IMR-90 (cell line): ENCODE data around the gene PAK6. TPM values are rescaled to one million over a fixed set of nuclear protein-coding genes. Genes with fewer than 3 reads are reported as not detected.

Source experiments
- ATAC-seq: fragments of 200-7000 bp; cut with Tn5 transposase; 2 replicates; pipeline ENCODE4 v1.9.1; 2020; ENCODE audit warnings: low read depth, mild to moderate bottlenecking, moderate library complexity
- BruUV-seq: library from RNA; stranded (reverse); fragments of 400-500 nt; replicated peaks from 2 replicates; lab custom pipeline; 2021; lab: Mats Ljungman, UMichigan
- CTCF ChIA-PET: fragments of 300-600 bp; formaldehyde crosslinking; extraction: SDS; loops from one replicate; lab custom pipeline; 2021; ENCODE audit warnings: antibody characterized with exemption; lab: Yijun Ruan, JAX
- POLR2A ChIA-PET: fragments of 300-600 bp; sonication (Branson Sonifier 250); formaldehyde crosslinking; loops from one replicate; lab custom pipeline; 2022; ENCODE audit warnings: antibody characterized with exemption; ENCODE audit not compliant: unreplicated experiment; lab: Charles Lee
- DNase-seq: peaks from one replicate; pipeline ENCODE4 v3.0.0; 2013
- H2AFZ ChIP-seq: replicated peaks from 2 replicates; pipeline ENCODE3; 2013; ENCODE audit warnings: low read length, mild to moderate bottlenecking; ENCODE audit not compliant: poor library complexity
- H2AK5ac ChIP-seq: 2 replicates; pipeline ENCODE4 v1.6.1; 2013; ENCODE audit warnings: low read depth, low read length, inconsistent platforms
- H2AK9ac ChIP-seq: replicated peaks from 2 replicates; pipeline ENCODE3; 2013; ENCODE audit warnings: mild to moderate bottlenecking, low read depth, low read length, moderate library complexity; ENCODE audit not compliant: poor library complexity
- H2BK120ac ChIP-seq: 2 replicates; pipeline ENCODE4 v1.6.1; 2013; ENCODE audit warnings: low read depth, low read length, inconsistent platforms
- H2BK15ac ChIP-seq: 3 replicates; pipeline ENCODE4 v1.6.1; 2013; ENCODE audit warnings: low read depth, low read length, inconsistent platforms
- H2BK20ac ChIP-seq: 2 replicates; pipeline ENCODE4 v1.6.1; 2013; ENCODE audit warnings: low read depth, mild to moderate bottlenecking, inconsistent platforms, low read length, moderate library complexity
- H2BK5ac ChIP-seq: 2 replicates; pipeline ENCODE4 v1.6.1; 2013; ENCODE audit warnings: mild to moderate bottlenecking, low read depth, low read length, inconsistent platforms; ENCODE audit not compliant: poor library complexity, severe bottlenecking
- H3K14ac ChIP-seq: replicated peaks from 2 replicates; pipeline ENCODE4 v1.6.1; 2013; ENCODE audit warnings: low read depth, low read length, inconsistent platforms
- H3K18ac ChIP-seq: 2 replicates; pipeline ENCODE4 v1.6.1; 2013; ENCODE audit warnings: low read depth, low read length, control low read depth
- H3K23ac ChIP-seq: 2 replicates; pipeline ENCODE4 v1.6.1; 2013; ENCODE audit warnings: low read depth, low read length, inconsistent platforms
- H3K27ac ChIP-seq: 2 replicates; pipeline ENCODE4 v1.5.1; 2013; ENCODE audit warnings: mild to moderate bottlenecking, control low read depth, low read length; ENCODE audit not compliant: insufficient read depth
- H3K27me3 ChIP-seq: 2 replicates; pipeline ENCODE4 v1.6.1; 2013; ENCODE audit warnings: low read length; ENCODE audit not compliant: control insufficient read depth, insufficient read depth
- H3K36me3 ChIP-seq: 2 replicates; pipeline ENCODE4 v1.6.1; 2013; ENCODE audit warnings: low read length, mixed read lengths; ENCODE audit not compliant: control insufficient read depth, insufficient read depth
- H3K4ac ChIP-seq: 2 replicates; pipeline ENCODE4 v1.6.1; 2013; ENCODE audit warnings: low read depth, low read length, inconsistent platforms
- H3K4me1 ChIP-seq: 2 replicates; pipeline ENCODE4 v1.6.1; 2013; ENCODE audit warnings: low read length, mixed read lengths; ENCODE audit not compliant: control insufficient read depth, insufficient read depth
- H3K4me2 ChIP-seq: 2 replicates; pipeline ENCODE4 v1.6.1; 2013; ENCODE audit warnings: low read depth, mild to moderate bottlenecking, control low read depth, low read length, moderate library complexity
- H3K4me3 ChIP-seq: 2 replicates; pipeline ENCODE4 v1.5.1; 2013; ENCODE audit warnings: low read depth, mild to moderate bottlenecking, control low read depth, low read length, moderate library complexity; ENCODE audit not compliant: insufficient read depth
- H3K56ac ChIP-seq: 2 replicates; pipeline ENCODE4 v1.6.1; 2013; ENCODE audit warnings: low read length, inconsistent platforms; ENCODE audit not compliant: insufficient read depth; ENCODE audit errors: extremely low read depth
- H3K79me1 ChIP-seq, 2 experiments: 2 replicates each; pipeline ENCODE4 v1.6.1; 2013; ENCODE audit warnings: low read length in 2 of 2, inconsistent platforms in 1 of 2, low read depth in 1 of 2
- H3K9ac ChIP-seq: 2 replicates; pipeline ENCODE4 v1.6.1; 2013; ENCODE audit warnings: low read depth, low read length, control low read depth
- H3K9me1 ChIP-seq: 2 replicates; pipeline ENCODE4 v1.6.1; 2013; ENCODE audit warnings: low read length, inconsistent platforms; ENCODE audit not compliant: insufficient read depth
- H3K9me3 ChIP-seq: 2 replicates; pipeline ENCODE4 v1.6.1; 2013; ENCODE audit warnings: low read length; ENCODE audit not compliant: control insufficient read depth, insufficient read depth
- H4K20me1 ChIP-seq: 2 replicates; pipeline ENCODE4 v1.6.1; 2013; ENCODE audit warnings: low read length, inconsistent platforms; ENCODE audit not compliant: insufficient read depth
- H4K5ac ChIP-seq: 2 replicates; pipeline ENCODE4 v1.6.1; 2013; ENCODE audit warnings: mild to moderate bottlenecking, low read depth, low read length, control low read depth
- H4K8ac ChIP-seq, 2 experiments: 2 replicates each; pipeline ENCODE4 v1.6.1; 2013; ENCODE audit warnings: low read depth in 2 of 2, low read length in 2 of 2, control low read depth in 1 of 2, inconsistent platforms in 1 of 2
- H4K91ac ChIP-seq: 2 replicates; pipeline ENCODE4 v1.6.1; 2013; ENCODE audit warnings: low read depth, low read length, inconsistent platforms; ENCODE audit not compliant: insufficient read depth
- BHLHE40 ChIP-seq: fragments of 150-350 bp; IDR thresholded peaks from 2 replicates; pipeline ENCODE4 v1.6.1; 2016; ENCODE audit warnings: mild to moderate bottlenecking, low read depth, low read length
- CEBPB ChIP-seq: IDR thresholded peaks from 2 replicates; pipeline ENCODE4 v1.6.1; 2012; ENCODE audit warnings: low read depth, low read length, improper control_type of control experiment
- CHD1 ChIP-seq: IDR thresholded peaks from 2 replicates; pipeline ENCODE4 v1.6.1; 2012; ENCODE audit warnings: low read depth, low read length, improper control_type of control experiment
- CTCF ChIP-seq: conservative IDR thresholded peaks from 2 replicates; pipeline ENCODE4 v1.5.1; 2012; ENCODE audit warnings: mild to moderate bottlenecking, low read depth, low read length, improper control_type of control experiment
- ELK1 ChIP-seq: fragments of 150-350 bp; IDR thresholded peaks from 2 replicates; pipeline ENCODE4 v1.6.1; 2016; ENCODE audit warnings: low read depth, mild to moderate bottlenecking, low read length, moderate library complexity, borderline replicate concordance
- FOS ChIP-seq: fragments of 150-350 bp; IDR thresholded peaks from 2 replicates; pipeline ENCODE4 v1.6.1; 2016; ENCODE audit warnings: low read depth, low read length
- MAFK ChIP-seq: IDR thresholded peaks from 2 replicates; pipeline ENCODE4 v1.6.1; 2012; ENCODE audit warnings: low read depth, low read length, improper control_type of control experiment
- MXI1 ChIP-seq: IDR thresholded peaks from 2 replicates; pipeline ENCODE4 v1.6.1; 2012; ENCODE audit warnings: low read depth, mild to moderate bottlenecking, low read length, moderate library complexity, borderline replicate concordance
- NFE2L2 ChIP-seq: fragments of 150-350 bp; IDR thresholded peaks from 2 replicates; pipeline ENCODE4 v1.6.1; 2016; ENCODE audit warnings: low read depth, mild to moderate bottlenecking, low read length
- POLR2A ChIP-seq: IDR thresholded peaks from 2 replicates; pipeline ENCODE4 v1.6.1; 2012; ENCODE audit warnings: mild to moderate bottlenecking, low read depth, low read length
- RFX5 ChIP-seq: IDR thresholded peaks from 2 replicates; pipeline ENCODE4 v1.8.0; 2012; ENCODE audit warnings: low read depth, mild to moderate bottlenecking, low read length, moderate library complexity
- SMC3 ChIP-seq: fragments of 150-350 bp; IDR thresholded peaks from 2 replicates; pipeline ENCODE4 v1.6.1; 2016; ENCODE audit warnings: low read depth, mild to moderate bottlenecking, antibody characterized with exemption, low read length, moderate library complexity
- USF2 ChIP-seq: fragments of 150-350 bp; IDR thresholded peaks from 2 replicates; pipeline ENCODE4 v1.6.1; 2017; ENCODE audit warnings: mild to moderate bottlenecking, antibody characterized with exemption, low read length, low read depth
- WGBS, 2 experiments: methylation state at CpG; one replicate each; pipeline versions ENCODE4 v1.1.5 to v1.1.7; 2013; ENCODE audit warnings: missing lambda C conversion rate in 2 of 2; ENCODE audit not compliant: insufficient read length in 1 of 2; ENCODE audit errors: extremely low coverage in 2 of 2; 5-methylcytosine and 5-hydroxymethylcytosine counted together
- dilution Hi-C: fragments of 300-500 bp; cut with HindIII; formaldehyde crosslinking; loops from one replicate; pipeline ENCODE4 v1.14.3; 2018; ENCODE audit warnings: low sequenced_read_pairs; ENCODE audit not compliant: unreplicated experiment
- in situ Hi-C: fragments of 300-500 bp; cut with MboI; formaldehyde crosslinking; loops from 3 replicates; pipeline ENCODE4 v1.14.3; 2019; ENCODE audit warnings: low sequenced_read_pairs, inconsistent platforms, mixed read lengths
- intact Hi-C: fragments of 100-400 bp; cut with micrococcal nuclease; formaldehyde crosslinking; loops from 2 replicates; pipeline ENCODE4 v1.10.0; 2022
- polyA plus RNA-seq, 3 experiments: library from polyadenylated mRNA; depleted of rRNA; stranded (reverse); fragments of >200 nt; gene quantifications; 2 replicates each; pipeline ENCODE4 v1.2.3, GENCODE V29; 2012; ENCODE audit warnings: low replicate concordance in 1 of 3
- total RNA-seq: library from RNA; depleted of rRNA; stranded (reverse); fragments of >200 nt; gene quantifications from 2 replicates; pipeline ENCODE4 v1.2.3, GENCODE V29; 2012

Gene PAK6
- total and polyA plus RNA-seq, 2 of the 4 experiments (the other 2 are of a cell fraction) = 0.21 TPM; not detected in 1

- Histone ChIP-seq H3K4me3 (no peak overlapping the region), H3K23ac (no peak overlapping the region), H4K20me1 (no peaks in the 10 kb centered on the region), H2AK9ac (no peak overlapping the region), H3K4me2 (no peak overlapping the region), H3K27me3 (peaks cover 61% of the 10 kb centered on the region), H3K4me1 (peaks cover 6% of the 10 kb centered on the region), H3K18ac (no peak overlapping the region), H3K9me1 (no peaks in the 10 kb centered on the region), H3K79me1 (no peaks in the 10 kb centered on the region), H3K9ac (no peak overlapping the region), H4K5ac (no peak overlapping the region), H3K4ac (no peak overlapping the region), H2BK20ac (no peak overlapping the region), H3K56ac (no peak overlapping the region), H4K91ac (no peak overlapping the region), H2BK120ac (no peak overlapping the region), H2AFZ (no peak overlapping the region), H2BK5ac (no peak overlapping the region), H2BK15ac (no peak overlapping the region), H2AK5ac (no peak overlapping the region), H3K14ac (no peak overlapping the region), H4K8ac (no peak overlapping the region), H3K27ac (no peak overlapping the region), H3K9me3 (no peaks in the 10 kb centered on the region), H3K36me3 (no peaks in the 10 kb centered on the region)
- no TSS peak for BruUV-seq
- ChIA-PET CTCF (interaction anchor here (0.5 to 1.5 kb wide), 8 partner anchors 10 to 30 kb away, joined by 3 to 7 read pairs (median 4); partner anchors contain the start of genes ANKRD63 and INAFM2), POLR2A (no interaction called here)
- DNase-seq (no peak), ATAC-seq (no peak)
- WGBS, 2 experiments = 80% methylated on average over 1 of the region's 8 CpGs; no CpG with 5 or more reads in 1 of the 2 experiments
- in situ Hi-C loops (no loop called here), dilution Hi-C loops (no loop called here), intact Hi-C loops (no loop called here)
- TF ChIP-seq MXI1 = no peak
- TF ChIP-seq SMC3 = no peak
- TF ChIP-seq CTCF = no peak
- no peak for TF ChIP-seq ELK1
- no peak for TF ChIP-seq CHD1
- TF ChIP-seq CEBPB = no peak
- no peak for TF ChIP-seq BHLHE40
- TF ChIP-seq RFX5 = no peak
- TF ChIP-seq USF2 = no peak
- TF ChIP-seq MAFK = no peak
- no peak for TF ChIP-seq POLR2A
- no peak for TF ChIP-seq FOS
- TF ChIP-seq NFE2L2 = no peak
Observed at GRCh38 chr15:40309344-40309862, 70.5 kb downstream of the PAK6 start.
